Stimulated activated effector memory CD8-positive, alpha-beta T cell treated with anti-CD3 and anti-CD28 coated beads, Interleukin-12 subunit alpha, Interleukin-12 subunit beta, amount 100 ng/mL, for 72 hours (primary cell): ENCODE results near the gene ANKRD65.

Source experiments
- ATAC-seq: fragments of 150-1000 bp; cut with Tn5 transposase; 2 replicates; pipeline ENCODE4 v1.10.0; 2021
- DNase-seq, 2 donors: peaks; one replicate each; pipeline ENCODE4 v3.0.0; 2021 to 2022; ENCODE audit warnings: low spot score in 2 of 2
- H3K27ac Mint-ChIP-seq: one replicate; pipeline ENCODE4 v1.8.0; 2022; ENCODE audit warnings: mild to moderate bottlenecking, mixed read lengths
- H3K36me3 Mint-ChIP-seq: one replicate; pipeline ENCODE4 v1.8.0; 2022; ENCODE audit warnings: mild to moderate bottlenecking, mixed read lengths
- H3K4me1 Mint-ChIP-seq: one replicate; pipeline ENCODE4 v1.8.0; 2022; ENCODE audit warnings: mixed read lengths
- H3K4me3 Mint-ChIP-seq: one replicate; pipeline ENCODE4 v1.8.0; 2022; ENCODE audit warnings: mild to moderate bottlenecking, mixed read lengths
- H3K9me3 Mint-ChIP-seq: one replicate; pipeline ENCODE4 v1.8.0; 2022; ENCODE audit warnings: mixed read lengths

The ANKRD65 gene

GRCh38 chr1:1427820-1428148 lies 6.7 kb upstream of the ANKRD65 start:
- Mint-ChIP-seq H3K9me3 (no peaks in the 10 kb centered on the region), H3K36me3 (no peaks in the 10 kb centered on the region)

DNA sequence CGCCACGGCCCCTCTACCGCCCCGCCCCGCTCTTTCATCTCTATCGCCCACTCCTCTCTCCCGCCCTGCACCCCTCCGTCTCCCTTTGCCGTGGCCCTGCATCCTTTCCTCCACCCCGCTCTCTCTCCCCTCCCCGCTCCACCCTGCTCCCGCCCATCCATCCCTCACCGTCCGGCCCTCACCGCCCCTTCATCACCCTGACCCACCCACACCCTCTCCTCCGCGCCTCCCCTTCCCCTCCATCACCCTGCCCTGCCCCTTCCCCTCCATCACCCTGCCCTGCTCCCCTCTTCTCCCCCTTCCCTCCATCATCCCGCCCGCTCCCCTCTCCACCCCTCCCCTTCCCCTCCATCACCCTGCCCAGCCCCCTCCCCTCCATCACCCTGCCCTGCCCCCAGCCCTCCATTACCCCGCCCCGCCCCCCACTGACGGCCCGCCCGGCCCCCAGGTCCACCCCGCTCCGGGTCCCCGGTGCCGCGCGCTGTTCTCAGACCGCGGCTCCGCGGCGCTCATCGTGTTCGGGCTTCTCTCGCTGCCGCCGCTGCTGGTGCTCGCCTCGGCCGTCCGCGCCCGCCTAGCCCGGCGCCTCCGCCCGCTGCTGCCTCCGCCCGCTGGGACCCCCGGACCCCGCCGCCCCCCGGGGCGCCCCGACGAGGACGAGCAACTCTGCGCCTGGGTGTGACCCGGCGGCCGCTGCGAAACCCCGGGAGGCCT lies 6.2 kb upstream of the ANKRD65 start:
- Mint-ChIP-seq H3K27ac (no peak overlapping the region), H3K36me3 (no peaks in the 10 kb centered on the region), H3K9me3 (no peaks in the 10 kb centered on the region), H3K4me3 (no peak overlapping the region), H3K4me1 (peaks cover 11% of the 10 kb centered on the region)
- no peak for DNase-seq
- no peak for ATAC-seq

More at GRCh38 chr1:1427820-1428148, 6.7 kb upstream of the ANKRD65 start:
- DNase-seq (no peak), ATAC-seq (no peak)
- Mint-ChIP-seq H3K27ac (no peak overlapping the region), H3K4me1 (peaks cover 6% of the 10 kb centered on the region), H3K4me3 (no peak overlapping the region)

DNA sequence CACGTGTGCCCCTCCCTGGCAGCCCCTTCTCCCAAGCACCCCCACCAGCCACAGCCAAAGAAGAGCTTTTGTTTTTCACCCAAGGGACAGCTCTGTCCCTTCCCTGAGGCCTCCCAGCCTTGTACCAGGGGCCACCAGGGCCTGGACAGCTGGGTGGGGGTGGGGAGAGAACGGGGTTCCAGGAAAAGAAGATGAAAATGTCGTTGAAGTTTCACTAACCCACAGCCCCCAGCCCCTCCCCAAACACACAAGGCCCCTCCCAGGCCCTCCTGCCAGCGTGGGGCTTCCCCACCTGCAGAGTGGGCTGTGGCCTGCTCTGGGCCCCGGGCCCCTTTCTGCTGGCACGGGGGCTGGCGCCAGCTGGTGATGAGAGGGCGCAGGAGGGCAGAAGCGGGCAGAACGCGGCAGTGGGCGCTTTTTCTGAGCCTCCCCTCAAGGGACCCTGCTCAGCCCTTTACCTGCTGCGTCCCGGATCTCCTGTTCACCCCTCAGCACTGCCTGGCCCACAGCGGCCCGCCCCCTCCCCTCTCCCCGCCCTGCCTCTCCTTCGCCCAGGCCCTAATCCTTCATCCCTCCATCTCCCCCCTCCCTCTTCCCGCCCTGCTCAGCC lies 5.5 kb upstream of the ANKRD65 start:
- no peak overlapping the region for H3K4me3 Mint-ChIP-seq
- H3K9me3 Mint-ChIP-seq = no peaks in the 10 kb centered on the region
- H3K36me3 Mint-ChIP-seq = no peaks in the 10 kb centered on the region
- DNase-seq (no peak), ATAC-seq (peak; percentile 5)
- peaks cover 11% of the 10 kb centered on the region for H3K4me1 Mint-ChIP-seq
- no peak overlapping the region for H3K27ac Mint-ChIP-seq

DNA sequence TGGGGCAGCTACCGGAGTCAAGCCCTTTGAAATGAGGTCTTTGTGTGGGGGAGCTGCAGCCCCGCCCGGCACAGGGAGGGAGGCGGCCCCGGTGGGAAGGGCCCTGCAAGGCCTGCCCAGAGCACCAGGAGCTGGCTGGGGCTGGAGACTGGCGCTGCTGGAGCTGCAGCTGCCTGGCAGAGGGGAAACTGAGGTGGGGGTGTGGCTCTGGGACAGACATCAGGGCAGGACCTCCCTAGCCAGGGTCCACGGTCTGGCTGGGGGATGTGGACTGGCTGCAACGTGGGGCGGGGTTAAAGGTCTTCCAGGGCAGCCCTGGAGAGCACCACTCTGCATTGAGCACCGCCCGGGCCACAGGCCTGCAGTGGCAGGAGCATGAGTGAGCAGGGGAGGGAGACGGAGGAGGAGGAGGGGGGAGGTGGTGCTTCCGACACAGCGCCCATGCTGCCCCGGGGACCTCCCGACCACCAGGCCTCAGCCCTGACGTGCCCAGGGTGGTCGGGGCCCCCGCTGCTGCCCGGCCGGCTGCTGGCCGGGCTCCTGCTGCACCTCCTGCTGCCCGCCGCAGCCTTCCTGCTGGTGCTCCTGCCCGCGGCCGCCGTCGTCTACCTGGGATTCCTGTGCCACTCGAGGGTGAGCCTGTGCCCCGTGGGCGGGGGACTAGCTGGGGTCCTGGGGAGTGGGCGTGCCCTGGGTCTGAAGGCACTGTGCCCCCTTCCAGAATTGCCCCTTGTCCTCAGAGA lies 4.8 kb upstream of the ANKRD65 start:
- no peaks in the 10 kb centered on the region for H3K36me3 Mint-ChIP-seq
- no peak for ATAC-seq

DNA sequence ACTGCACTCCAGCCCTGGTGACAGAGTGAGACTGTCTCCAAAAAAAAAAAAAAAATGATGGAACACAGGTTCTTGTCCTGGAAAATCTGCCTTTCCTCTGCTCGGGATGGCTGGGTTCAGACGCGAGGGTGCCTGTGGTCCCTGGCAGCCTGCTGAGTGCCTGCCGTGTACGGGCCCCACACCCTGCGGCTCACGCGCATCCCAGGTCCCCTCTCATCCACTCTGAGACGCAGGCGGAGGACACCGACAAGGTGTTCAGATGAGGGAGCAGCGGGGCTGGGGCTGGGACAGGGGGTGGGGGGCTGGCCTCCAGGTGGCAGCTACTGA lies 4.3 kb upstream of the ANKRD65 start:
- Mint-ChIP-seq H3K27ac (no peak overlapping the region), H3K4me3 (no peak overlapping the region), H3K4me1 (peaks cover 11% of the 10 kb centered on the region), H3K9me3 (no peaks in the 10 kb centered on the region), H3K36me3 (no peaks in the 10 kb centered on the region)
- no peak for DNase-seq
- no peak for ATAC-seq

More for the DNA sequence above, 4.8 kb upstream of the ANKRD65 start:
- Mint-ChIP-seq H3K4me3 (no peak overlapping the region), H3K27ac (no peak overlapping the region), H3K9me3 (no peaks in the 10 kb centered on the region), H3K4me1 (peaks cover 11% of the 10 kb centered on the region)
- no peak for DNase-seq

- Mint-ChIP-seq H3K27ac (no peak overlapping the region), H3K4me3 (no peak overlapping the region), H3K36me3 (no peaks in the 10 kb centered on the region), H3K4me1 (peaks cover 11% of the 10 kb centered on the region), H3K9me3 (no peaks in the 10 kb centered on the region)
- ATAC-seq (no peak), DNase-seq (no peak)
Measured at GRCh38 chr1:1424707-1425106, 3.6 kb upstream of the ANKRD65 start.

GRCh38 chr1:1423245-1423597 lies 2.1 kb upstream of the ANKRD65 start:
- Mint-ChIP-seq H3K4me3 (no peak overlapping the region), H3K9me3 (no peaks in the 10 kb centered on the region), H3K4me1 (peaks cover 11% of the 10 kb centered on the region), H3K27ac (no peak overlapping the region), H3K36me3 (no peaks in the 10 kb centered on the region)
- no peak for ATAC-seq
- no peak for DNase-seq

- Mint-ChIP-seq H3K4me1 (peaks cover 14% of the 10 kb centered on the region), H3K4me3 (no peak overlapping the region), H3K36me3 (no peaks in the 10 kb centered on the region), H3K9me3 (no peaks in the 10 kb centered on the region), H3K27ac (no peak overlapping the region)
- DNase-seq (no peak), ATAC-seq (peak; percentile 48)
Measured at GRCh38 chr1:1422465-1423244, 1.6 kb upstream of the ANKRD65 start.

GRCh38 chr1:1421907-1422464 lies 910 bp upstream of the ANKRD65 start:
- H3K27ac Mint-ChIP-seq = no peak overlapping the region
- no peak for DNase-seq
- H3K4me3 Mint-ChIP-seq = no peak overlapping the region
- no peaks in the 10 kb centered on the region for H3K9me3 Mint-ChIP-seq
- ATAC-seq = no peak
- H3K4me1 Mint-ChIP-seq = peaks cover 17% of the 10 kb centered on the region
- H3K36me3 Mint-ChIP-seq = no peaks in the 10 kb centered on the region

GRCh38 chr1:1420654-1421141 lies 378 bp downstream of the ANKRD65 start:
- ATAC-seq (no peak), DNase-seq (no peak)
- peaks cover 17% of the 10 kb centered on the region for H3K4me1 Mint-ChIP-seq
- H3K27ac Mint-ChIP-seq = no peak overlapping the region
- H3K4me3 Mint-ChIP-seq = no peak overlapping the region
- H3K9me3 Mint-ChIP-seq = no peaks in the 10 kb centered on the region
- H3K36me3 Mint-ChIP-seq = no peaks in the 10 kb centered on the region

DNA sequence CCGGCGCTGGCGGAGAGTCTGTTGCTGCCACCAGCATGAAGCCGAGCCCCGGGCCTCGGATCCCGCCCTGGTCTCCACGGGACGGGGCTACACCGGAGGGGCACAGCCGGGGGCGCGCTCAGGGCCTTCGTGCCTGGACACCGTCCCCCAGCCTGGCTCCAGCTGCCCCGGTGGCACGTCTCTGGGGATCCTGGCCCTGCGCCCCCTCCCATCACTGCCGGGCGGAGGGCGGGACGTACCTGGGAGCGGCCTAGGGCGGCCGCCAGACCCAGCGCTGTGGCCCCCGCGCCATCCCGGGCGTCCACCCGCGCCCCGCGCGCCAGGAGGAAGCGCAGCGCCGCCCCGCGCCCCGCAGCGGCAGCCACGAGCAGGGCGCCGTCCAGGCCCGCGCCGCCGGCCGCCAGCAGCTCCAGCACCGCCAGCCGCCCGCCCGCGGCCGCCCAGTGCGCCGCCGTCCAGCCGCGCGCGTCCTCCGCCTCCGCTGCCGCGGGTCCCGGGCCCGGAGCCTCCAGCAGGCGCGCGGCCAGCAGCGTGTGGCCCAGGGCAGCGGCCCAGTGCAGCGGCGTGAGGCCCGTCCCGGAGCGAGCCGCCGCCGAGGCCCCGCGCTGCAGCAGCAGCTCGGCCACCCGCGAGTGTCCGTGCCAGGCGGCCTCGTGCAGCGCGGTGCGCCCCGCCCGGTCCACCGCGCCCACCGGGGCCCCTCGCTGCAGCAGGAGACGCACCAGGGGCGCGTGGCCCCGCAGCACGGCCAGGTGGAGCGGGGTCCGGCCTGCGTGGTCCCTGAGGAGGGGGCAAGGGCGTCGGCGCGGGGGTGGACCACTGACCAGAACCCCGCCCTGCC lies 1.0 kb downstream of the ANKRD65 start:
- Mint-ChIP-seq H3K4me1 (peaks cover 17% of the 10 kb centered on the region), H3K4me3 (no peak overlapping the region), H3K27ac (no peak overlapping the region), H3K9me3 (no peaks in the 10 kb centered on the region), H3K36me3 (no peaks in the 10 kb centered on the region)
- ATAC-seq = no peak
- no peak for DNase-seq

DNA sequence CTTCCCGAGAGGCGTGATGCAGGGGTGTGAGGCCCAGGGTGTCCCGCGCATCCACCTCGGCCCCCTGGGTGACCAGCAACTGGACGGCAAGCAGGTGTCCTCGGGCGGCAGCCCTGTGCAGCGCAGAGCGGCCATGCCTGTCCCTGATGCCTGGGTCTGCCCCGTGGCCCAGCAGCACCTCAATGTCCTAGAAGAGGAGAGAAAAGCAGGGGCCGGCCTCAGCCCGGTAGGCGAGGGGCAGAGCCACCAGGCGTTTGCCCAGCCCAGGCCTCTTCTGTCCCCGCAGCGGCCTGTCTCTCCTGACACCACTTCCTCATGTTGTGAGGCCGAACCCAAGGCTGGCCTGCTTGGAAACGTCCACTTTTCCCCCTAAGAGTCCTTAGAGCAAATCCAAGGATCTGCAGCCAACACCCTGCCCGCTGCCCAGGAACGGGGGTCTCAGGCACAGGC lies 1.7 kb downstream of the ANKRD65 start:
- no peaks in the 10 kb centered on the region for H3K36me3 Mint-ChIP-seq
- H3K4me1 Mint-ChIP-seq = peaks cover 17% of the 10 kb centered on the region

DNA sequence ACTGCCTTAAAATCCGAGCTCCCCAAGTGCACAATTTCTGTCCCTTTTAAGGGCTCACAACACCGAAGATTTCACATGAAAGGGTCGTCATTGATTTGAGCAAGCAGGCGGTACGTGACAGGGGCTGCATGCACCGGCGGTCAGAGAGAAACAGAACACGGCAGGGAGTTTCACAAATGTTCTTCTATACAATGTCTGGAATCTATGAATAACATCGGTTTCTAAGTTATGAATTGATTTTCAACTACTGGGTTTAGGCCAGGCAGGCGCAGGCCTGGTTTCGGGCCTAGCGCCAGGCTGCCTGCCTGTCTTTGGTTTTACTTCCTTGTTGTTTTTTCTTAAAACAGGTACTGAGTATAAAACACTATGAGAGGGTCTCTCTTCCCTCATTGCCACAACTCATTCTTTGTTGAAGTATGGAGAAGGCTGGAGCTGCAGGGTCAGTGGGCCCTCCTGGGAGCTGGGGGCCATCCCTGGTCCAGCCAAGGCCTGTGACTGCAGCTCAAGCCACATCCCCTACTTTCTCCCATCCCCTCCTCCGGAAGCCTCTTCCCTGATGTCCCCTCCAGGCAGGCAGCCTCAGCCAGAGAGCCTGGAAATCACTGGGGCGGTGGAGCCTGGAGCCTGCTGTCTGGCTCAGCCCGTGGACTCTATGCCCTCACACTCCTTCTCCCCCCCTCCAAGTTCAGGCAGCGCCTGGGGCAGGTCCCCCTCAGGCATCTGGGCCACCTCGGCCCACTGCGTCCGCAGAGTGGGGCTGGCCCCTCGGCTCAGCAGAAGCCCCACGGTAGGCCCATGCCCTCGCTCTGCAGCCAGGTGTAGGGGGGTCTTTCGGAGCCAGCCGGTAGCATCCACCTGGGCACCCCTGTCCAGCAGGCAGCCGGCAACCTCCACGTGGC lies 2.4 kb downstream of the ANKRD65 start:
- H3K36me3 Mint-ChIP-seq = no peaks in the 10 kb centered on the region
- peaks cover 17% of the 10 kb centered on the region for H3K4me1 Mint-ChIP-seq
- DNase-seq (no peak), ATAC-seq (no peak)
- no peak overlapping the region for H3K27ac Mint-ChIP-seq
- no peaks in the 10 kb centered on the region for H3K9me3 Mint-ChIP-seq
- no peak overlapping the region for H3K4me3 Mint-ChIP-seq

More for the DNA sequence above, 1.7 kb downstream of the ANKRD65 start:
- no peak for ATAC-seq
- Mint-ChIP-seq H3K27ac (no peak overlapping the region), H3K4me3 (no peak overlapping the region), H3K9me3 (no peaks in the 10 kb centered on the region)
- DNase-seq = no peak
